Measurements from ENCODE around the gene REEP3.

The REEP3 gene

GRCh38 chr10:63506554-63506953 is 14.6 kb upstream of the REEP3 start:
- DNase-seq (ENCODE audit: low read depth) = no peak

- DNase-seq (ENCODE audit: low read depth) = peak; percentile 87
Observed at GRCh38 chr10:63515002-63515763, 6.0 kb upstream of the REEP3 start.

GRCh38 chr10:63516207-63516606 is 5.0 kb upstream of the REEP3 start:
- no peak for DNase-seq (ENCODE audit: low read depth)

- no peak for DNase-seq (ENCODE audit: low read depth)
Observed at GRCh38 chr10:63518690-63519288, 2.4 kb upstream of the REEP3 start.

- peak; percentile 79 for DNase-seq (ENCODE audit: low read depth)
Observed at GRCh38 chr10:63521416-63522276, 445 bp downstream of the REEP3 start.

GRCh38 chr10:63522277-63522687 is 1.1 kb downstream of the REEP3 start:
- DNase-seq (ENCODE audit: low read depth) = no peak

- DNase-seq (ENCODE audit: low read depth) = no peak
Observed at GRCh38 chr10:63522995-63523394, 1.8 kb downstream of the REEP3 start.

GRCh38 chr10:63525021-63525420 is 3.8 kb downstream of the REEP3 start:
- DNase-seq (ENCODE audit: low read depth) = no peak

GRCh38 chr10:63527401-63527800 is 6.2 kb downstream of the REEP3 start:
- DNase-seq (ENCODE audit: low read depth) = no peak

GRCh38 chr10:63528084-63528744 is 7.0 kb downstream of the REEP3 start:
- no peak for DNase-seq (ENCODE audit: low read depth)

GRCh38 chr10:63530409-63530808 is 9.2 kb downstream of the REEP3 start:
- no peak for DNase-seq (ENCODE audit: low read depth)

GRCh38 chr10:63534723-63535122 is 13.5 kb downstream of the REEP3 start:
- DNase-seq (ENCODE audit: low read depth) = no peak

GRCh38 chr10:63536698-63537097 is 15.5 kb downstream of the REEP3 start:
- DNase-seq (ENCODE audit: low read depth) = no peak

GRCh38 chr10:63537536-63537935 is 16.3 kb downstream of the REEP3 start:
- DNase-seq (ENCODE audit: low read depth) = no peak

- no peak for DNase-seq (ENCODE audit: low read depth)
Observed at GRCh38 chr10:63539377-63539776, 18.2 kb downstream of the REEP3 start.

- no peak for DNase-seq (ENCODE audit: low read depth)
Observed at GRCh38 chr10:63539994-63540393, 18.8 kb downstream of the REEP3 start.

- peak; percentile 65 for DNase-seq (ENCODE audit: low read depth)
Observed at GRCh38 chr10:63542835-63543575, 21.8 kb downstream of the REEP3 start.

- DNase-seq (ENCODE audit: low read depth) = no peak
Observed at GRCh38 chr10:63543576-63543962, 22.4 kb downstream of the REEP3 start.

GRCh38 chr10:63544418-63544817 is 23.2 kb downstream of the REEP3 start:
- no peak for DNase-seq (ENCODE audit: low read depth)

- peak; percentile 42 for DNase-seq (ENCODE audit: low read depth)
Observed at GRCh38 chr10:63547628-63548360, 26.6 kb downstream of the REEP3 start.

- no peak for DNase-seq (ENCODE audit: low read depth)
Observed at GRCh38 chr10:63548860-63549259, 27.7 kb downstream of the REEP3 start.
